ENCODE data around the gene GAB3. TPM values are rescaled to one million over a fixed set of nuclear protein-coding genes. Genes with fewer than 3 reads are reported as not detected.

Gene GAB3
- total and polyA plus RNA-seq, 2 of the 4 experiments (the other 2 are of a cell fraction), result 2.2 to 3.7 TPM

- Histone ChIP-seq H3K4me3 (ENCODE audit: insufficient read depth, low read depth, low read length) (no peak overlapping the region), H2BK120ac (ENCODE audit: low read depth, low read length) (no peak overlapping the region), H3K18ac (ENCODE audit: low read depth, low read length) (no peak overlapping the region), H4K20me1 (ENCODE audit: insufficient read depth, low read length) (peaks cover 8% of the 10 kb centered on the region), H3K4ac (ENCODE audit: low read depth, low read length) (no peak overlapping the region), H4K91ac (ENCODE audit: insufficient read depth, low read depth, low read length) (no peak overlapping the region), H2BK15ac (ENCODE audit: low read depth, low read length) (no peak overlapping the region), H3K9me1 (ENCODE audit: insufficient read depth, low read length) (peaks cover 4% of the 10 kb centered on the region; the same call in 1 of the 2 replicates), H3K9ac (ENCODE audit: low read depth, low read length) (no peak overlapping the region), H3K79me1 (ENCODE audit: low read depth in 1 of 2, low read length in 2 of 2) (peaks cover 6% of the 10 kb centered on the region in 2 experiments; a peak in 2 of 4 replicates), H2BK5ac (ENCODE audit: low read depth, low read length, poor library complexity, severe bottlenecking) (no peak overlapping the region), H2AK5ac (ENCODE audit: low read depth, low read length) (no peak overlapping the region), H3K23ac (ENCODE audit: low read depth, low read length) (no peak overlapping the region), H3K9me3 (ENCODE audit: control insufficient read depth, insufficient read depth, low read length) (no peaks in the 10 kb centered on the region), H2AFZ (replicated peaks; ENCODE audit: low read length, poor library complexity) (no peak overlapping the region), H4K5ac (ENCODE audit: low read depth, low read length) (no peak overlapping the region), H4K8ac (ENCODE audit: low read depth in 2 of 2, low read length in 2 of 2) (no peak overlapping the region), H3K14ac (replicated peaks; ENCODE audit: low read depth, low read length) (no peak overlapping the region), H3K27me3 (ENCODE audit: control insufficient read depth, insufficient read depth, low read length) (no peaks in the 10 kb centered on the region), H2AK9ac (replicated peaks; ENCODE audit: low read depth, low read length, poor library complexity) (no peak overlapping the region), H3K4me1 (ENCODE audit: control insufficient read depth, insufficient read depth, low read length) (peaks cover 5% of the 10 kb centered on the region; the same call in 1 of the 2 replicates), H3K36me3 (ENCODE audit: control insufficient read depth, insufficient read depth, low read length) (peaks cover 32% of the 10 kb centered on the region), H3K27ac (ENCODE audit: insufficient read depth, low read length) (no peak overlapping the region), H3K4me2 (ENCODE audit: low read depth, low read length) (no peak overlapping the region), H3K56ac (ENCODE audit: extremely low read depth, insufficient read depth, low read length) (no peak overlapping the region), H2BK20ac (ENCODE audit: low read depth, low read length) (no peak overlapping the region)
- no CpG with 5 or more reads among the region's 2 CpGs for WGBS, 2 experiments (ENCODE audit: extremely low coverage in 2 of 2, insufficient read length in 1 of 2)
- dilution Hi-C loops (cut with HindIII; ENCODE audit: low sequenced_read_pairs, unreplicated experiment) (no loop called here), intact Hi-C loops (cut with micrococcal nuclease) (no loop called here), in situ Hi-C loops (cut with MboI; ENCODE audit: low sequenced_read_pairs) (no loop called here)
- no peak for TF ChIP-seq RCOR1 (IDR thresholded peaks at IDR 0.05; ENCODE audit: insufficient replicate concordance, low read length)
- no peak for TF ChIP-seq FOS (IDR thresholded peaks at IDR 0.05; ENCODE audit: low read depth, low read length)
- no peak for TF ChIP-seq RAD21 (IDR thresholded peaks at IDR 0.05; ENCODE audit: low read length)
- no peak for TF ChIP-seq NFE2L2 (IDR thresholded peaks at IDR 0.05; ENCODE audit: low read depth, low read length)
- no peak for TF ChIP-seq POLR2A (IDR thresholded peaks at IDR 0.05; ENCODE audit: low read depth, low read length)
- no peak for TF ChIP-seq BHLHE40 (IDR thresholded peaks at IDR 0.05; ENCODE audit: low read depth, low read length)
- no peak for TF ChIP-seq MAFK (IDR thresholded peaks at IDR 0.05; ENCODE audit: low read depth, low read length)
- TF ChIP-seq, protein P1, sequence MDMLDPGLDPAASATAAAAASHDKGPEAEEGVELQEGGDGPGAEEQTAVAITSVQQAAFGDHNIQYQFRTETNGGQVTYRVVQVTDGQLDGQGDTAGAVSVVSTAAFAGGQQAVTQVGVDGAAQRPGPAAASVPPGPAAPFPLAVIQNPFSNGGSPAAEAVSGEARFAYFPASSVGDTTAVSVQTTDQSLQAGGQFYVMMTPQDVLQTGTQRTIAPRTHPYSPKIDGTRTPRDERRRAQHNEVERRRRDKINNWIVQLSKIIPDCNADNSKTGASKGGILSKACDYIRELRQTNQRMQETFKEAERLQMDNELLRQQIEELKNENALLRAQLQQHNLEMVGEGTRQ (IDR thresholded peaks at IDR 0.05; ENCODE audit: low read depth, low read length), result no peak
- TF ChIP-seq SMC3 (IDR thresholded peaks at IDR 0.05; ENCODE audit: low read depth, low read length), result no peak
- no peak for TF ChIP-seq ELK1 (IDR thresholded peaks at IDR 0.05; ENCODE audit: borderline replicate concordance, low read depth, low read length)
- no peak for TF ChIP-seq CHD1 (IDR thresholded peaks at IDR 0.05; ENCODE audit: low read depth, low read length)
- TF ChIP-seq CTCF (conservative IDR thresholded peaks at IDR 0.05; ENCODE audit: low read depth, low read length), result no peak
- TF ChIP-seq MAZ (IDR thresholded peaks at IDR 0.05; ENCODE audit: borderline replicate concordance, low read depth, low read length), result no peak
- no peak for TF ChIP-seq RFX5 (IDR thresholded peaks at IDR 0.05; ENCODE audit: low read depth, low read length)
- no TSS peak for BruUV-seq (replicated peaks)
- ATAC-seq (ENCODE audit: low read depth) (no peak), DNase-seq (no peak)
- POLR2A ChIA-PET (ENCODE audit: unreplicated experiment), result interaction anchor here (0.5 kb wide), 1 partner anchor 178 kb away, joined by 4 read pairs; no protein-coding TSS in a partner anchor
- CTCF ChIA-PET, result interaction anchor here (1.5 kb wide), 1 partner anchor 28 kb away, joined by 3 read pairs; no protein-coding TSS in a partner anchor
Observed at GRCh38 chrX:154776753-154777152, 25.9 kb upstream of the GAB3 start.
